Head of caudate nucleus (tissue), 42 donors: Measurements from ENCODE around the gene PROK1.
"Not testable (repeated sequence)": the region's sequence is repeated elsewhere in the genome, so short reads cannot be mapped to it uniquely, and the experiment has no call there.

ENCODE experiments used
- DNase-seq, 42 donors: peaks; one replicate each; pipeline versions ENCODE4 v3.0.0 to v3.0.0-alpha.2; 2020 to 2021; ENCODE audit warnings: mixed read lengths in 7 of 42
- intact Hi-C: fragments of 100-400 bp; cut with DNase I; formaldehyde crosslinking; loops from one replicate; pipeline ENCODE4 v1.15.0; 2022

PROK1 gene, protein sequence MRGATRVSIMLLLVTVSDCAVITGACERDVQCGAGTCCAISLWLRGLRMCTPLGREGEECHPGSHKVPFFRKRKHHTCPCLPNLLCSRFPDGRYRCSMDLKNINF

DNA sequence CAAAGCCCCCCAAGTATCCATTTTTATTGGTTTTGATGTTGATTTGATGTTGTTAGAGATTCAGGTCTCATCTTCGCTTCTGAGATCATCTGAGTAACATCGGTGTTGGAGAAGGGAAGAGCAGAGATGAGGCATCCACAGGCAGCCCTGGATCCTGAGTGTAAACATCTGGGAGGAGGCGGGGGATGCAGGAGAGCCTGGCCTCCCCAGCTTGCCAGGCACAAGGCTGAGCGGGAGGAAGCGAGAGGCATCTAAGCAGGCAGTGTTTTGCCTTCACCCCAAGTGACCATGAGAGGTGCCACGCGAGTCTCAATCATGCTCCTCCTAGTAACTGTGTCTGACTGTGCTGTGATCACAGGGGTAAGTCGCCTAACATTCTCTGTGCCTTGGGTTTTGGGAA is at the start of gene PROK1:
PROK1 (plus strand) TSS at position 221 of the 400 bp plus-strand sequence; CDS start at position 289, 68 bp downstream.
- intact Hi-C loops = no loop called here
- DNase-seq = no peak

DNA sequence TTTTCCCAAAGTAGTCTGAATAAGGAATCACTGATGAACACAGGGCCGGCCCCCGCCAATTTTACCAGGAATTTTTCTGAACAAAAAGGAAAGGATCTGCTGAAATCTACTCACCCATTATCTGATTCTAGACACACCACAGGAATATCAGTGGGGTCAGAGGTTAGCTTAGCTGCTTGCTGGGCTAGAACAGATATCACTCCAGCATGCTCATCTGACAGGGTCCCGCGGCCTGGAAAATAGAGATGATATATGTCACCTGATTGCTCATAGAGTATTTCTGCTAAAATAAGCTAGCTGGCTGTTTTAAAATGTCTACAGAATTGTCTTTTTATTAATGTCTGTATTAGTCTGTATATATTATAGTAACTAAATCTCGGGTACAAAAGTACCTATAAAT is 47.1 kb upstream of the PROK1 start:
- DNase-seq = no peak
- intact Hi-C loops = no loop called here

DNA sequence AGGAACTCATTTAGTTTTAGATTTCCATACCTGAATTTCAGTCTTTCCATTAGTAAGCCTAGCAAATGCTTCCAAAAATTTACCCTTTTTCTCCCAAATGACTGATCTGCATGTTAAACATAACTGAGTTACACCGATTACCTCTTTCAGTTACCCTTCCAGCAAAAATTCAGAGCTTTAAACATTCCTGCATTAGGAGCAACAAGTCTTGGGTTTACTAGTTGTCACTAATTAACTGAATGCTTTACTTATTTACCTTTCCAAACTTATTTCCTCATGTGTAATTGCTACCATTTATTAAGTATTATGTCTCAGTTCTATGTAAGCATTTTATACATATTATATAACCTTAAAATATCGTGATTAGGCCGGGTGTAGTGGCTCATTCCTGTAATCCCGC is 46.5 kb upstream of the PROK1 start:
- intact Hi-C loops = no loop called here

DNA sequence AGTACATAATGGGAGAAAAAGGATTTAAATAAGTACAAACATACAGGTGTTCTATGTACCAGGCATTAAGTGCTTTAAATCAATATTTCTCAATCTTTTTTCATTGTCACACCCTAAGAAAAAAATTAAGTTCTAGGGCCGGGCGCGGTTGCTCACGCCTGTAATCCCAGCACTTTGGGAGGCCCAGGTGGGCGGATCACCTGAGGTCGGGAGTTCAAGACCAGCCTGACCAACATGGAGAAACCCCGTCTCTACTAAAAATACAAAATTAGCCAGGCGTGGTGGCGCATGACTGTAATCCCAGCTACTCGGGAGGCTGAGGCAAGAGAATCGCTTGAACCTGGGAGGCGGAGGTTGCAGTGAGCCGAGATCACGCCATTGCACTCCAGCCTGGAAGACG is 44.5 kb upstream of the PROK1 start:
- intact Hi-C loops = loop anchor here (5.0 kb wide), 1 partner anchor 69 kb away; the partner anchor contains the start of gene RBM15

More for the DNA sequence above, 46.5 kb upstream of the PROK1 start:
- DNase-seq = no peak

DNA sequence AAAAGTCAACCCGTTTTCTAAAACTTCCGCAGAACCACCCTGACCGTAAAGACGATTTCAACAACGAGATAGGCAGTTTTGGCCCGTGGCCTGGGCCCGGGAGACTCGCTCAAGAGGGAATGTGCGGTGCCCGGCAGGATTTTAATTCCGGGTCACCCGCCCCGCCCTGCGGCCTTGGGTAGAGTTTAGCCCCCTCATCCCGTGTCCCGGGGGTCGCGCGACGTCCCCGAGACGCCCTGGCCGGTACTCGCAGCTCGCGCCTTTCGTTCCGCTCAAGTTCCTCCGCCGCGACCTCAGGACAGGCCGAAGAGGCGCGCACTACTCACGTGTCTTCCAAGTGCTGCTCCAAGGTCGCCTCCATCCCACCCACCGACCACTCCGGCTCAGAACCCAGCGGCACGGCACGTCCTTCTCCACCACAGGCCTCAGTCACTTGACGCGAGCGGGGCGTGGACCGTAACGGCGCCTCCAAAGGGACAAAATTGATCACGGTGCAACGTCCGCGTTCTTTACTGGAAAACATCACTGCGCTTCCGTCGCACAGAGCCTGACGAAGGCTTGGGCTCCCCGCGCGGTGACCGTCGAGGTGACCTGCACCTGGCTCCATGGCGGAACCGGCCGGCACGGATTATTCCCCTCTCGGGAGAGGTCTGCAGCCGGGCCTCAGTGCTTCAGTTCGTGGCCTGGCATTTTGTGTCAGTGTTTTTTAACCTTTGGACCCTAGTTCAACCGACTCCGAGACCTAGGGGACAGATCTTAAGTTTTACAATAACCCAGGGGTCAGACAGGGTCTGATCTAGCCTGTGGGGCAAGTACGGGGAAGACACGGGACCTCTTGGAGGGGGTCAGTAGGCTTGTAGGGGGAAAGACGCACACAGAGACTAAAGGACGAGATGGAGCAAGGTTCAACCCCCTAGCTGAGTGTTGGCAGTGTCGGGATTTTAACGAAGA is 43.4 kb upstream of the PROK1 start, which contains the start of gene LAMTOR5:
LAMTOR5 (minus strand) TSS at position 435 of the 951 bp plus-strand sequence; CDS start at position 361, 74 bp downstream.
- intact Hi-C loops = loop anchor here (5.0 kb wide), 1 partner anchor 70 kb away; the partner anchor contains the start of gene RBM15
- DNase-seq = peak; percentile 86 to 97 (median 93)

More for the DNA sequence above, 44.5 kb upstream of the PROK1 start:
- DNase-seq = not testable (repeated sequence)

DNA sequence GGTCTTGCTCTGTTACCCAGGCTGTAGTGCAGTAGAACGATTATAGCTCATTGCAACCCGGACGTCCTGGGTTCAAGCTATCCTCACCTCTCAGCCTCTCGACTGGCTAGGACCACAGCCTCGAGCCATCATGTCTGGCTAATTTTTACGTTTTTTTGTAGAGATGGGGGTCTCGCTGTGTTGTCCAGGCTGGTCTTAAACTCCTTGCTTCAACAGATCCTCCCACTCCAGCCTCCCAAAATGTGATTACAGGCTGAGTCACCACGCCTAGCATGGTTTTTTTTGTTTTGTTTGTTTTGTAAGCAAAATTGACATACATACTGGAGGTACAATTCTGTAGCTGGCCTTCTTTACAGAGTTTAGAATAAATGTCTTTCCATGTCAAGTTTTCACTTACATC is 42.5 kb upstream of the PROK1 start:
- DNase-seq = no peak
- intact Hi-C loops = loop anchor here (5.0 kb wide), 1 partner anchor 71 kb away; the partner anchor contains the start of gene RBM15

DNA sequence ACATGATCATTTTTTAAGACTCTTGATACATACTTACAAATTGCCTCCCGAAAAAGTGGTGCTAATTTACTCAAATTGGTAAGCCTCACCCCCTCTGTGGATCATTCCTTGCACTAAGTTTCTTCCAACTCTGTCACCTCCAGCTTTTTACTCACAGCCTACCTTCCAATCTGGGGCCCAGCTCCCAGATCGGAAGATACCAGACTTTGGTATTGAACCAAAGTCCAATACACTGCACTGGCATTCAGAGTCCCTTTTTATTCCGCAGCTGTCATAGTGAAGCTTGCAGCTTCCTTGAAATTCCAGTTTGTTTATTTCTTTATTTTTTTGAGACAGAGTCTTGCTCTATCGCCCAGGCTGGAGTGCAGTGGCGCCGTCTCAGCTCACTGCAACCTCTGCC is 41.6 kb upstream of the PROK1 start:
- no peak for DNase-seq
- intact Hi-C loops = loop anchor here (5.0 kb wide), 1 partner anchor 72 kb away; the partner anchor contains the start of gene RBM15

DNA sequence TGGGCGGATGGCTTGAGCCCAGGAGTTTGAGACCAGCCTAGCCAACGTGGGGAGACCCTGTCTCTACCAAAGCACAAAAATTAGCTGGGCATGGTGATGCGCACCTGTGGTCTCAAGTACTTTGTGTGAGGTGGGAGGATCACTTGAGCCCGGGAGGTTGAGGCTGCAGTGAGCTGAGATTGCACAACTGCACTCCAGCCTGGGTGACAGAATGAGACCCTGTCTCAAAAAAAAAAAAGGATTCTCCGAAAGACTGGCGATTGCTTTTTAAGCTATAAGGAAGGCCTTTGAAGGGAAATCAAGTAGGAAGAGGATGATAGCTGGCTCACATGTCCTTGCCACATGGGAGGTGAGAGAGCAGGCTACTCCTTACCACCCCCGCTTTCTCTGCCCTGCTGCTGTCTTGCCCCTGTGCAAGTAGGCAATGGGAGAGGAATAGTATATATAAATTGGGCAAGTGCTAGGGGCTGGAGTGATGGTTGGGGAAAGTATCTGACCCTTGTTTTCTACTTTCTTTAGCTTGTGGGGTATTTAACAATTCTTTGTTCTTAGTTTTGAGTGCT is 39.7 kb upstream of the PROK1 start:
- no peak for DNase-seq
- intact Hi-C loops = no loop called here

DNA sequence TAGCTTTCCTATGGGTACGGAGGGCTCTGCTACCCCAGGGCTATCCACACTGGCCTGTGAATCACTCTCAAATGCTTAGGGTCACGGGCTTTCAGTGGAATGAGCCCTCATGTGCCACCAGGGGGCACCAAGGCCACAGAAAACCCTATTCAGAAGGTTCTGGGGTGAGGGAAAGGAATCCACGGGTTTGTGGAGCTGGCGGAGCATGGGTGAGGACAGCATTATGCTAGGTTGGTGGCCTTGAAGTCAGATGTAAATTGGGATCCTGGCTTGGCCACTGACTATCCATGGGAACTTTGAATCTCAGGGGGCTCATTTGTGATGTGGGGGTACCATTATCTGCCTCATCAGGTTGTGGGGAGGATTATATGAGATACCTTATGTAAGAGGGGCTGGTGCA is 38.4 kb upstream of the PROK1 start:
- peak; percentile 38 to 86 (median 74) for DNase-seq
- intact Hi-C loops = loop anchor here (2.0 kb wide), 1 partner anchor 48 kb away; no protein-coding TSS in a partner anchor

DNA sequence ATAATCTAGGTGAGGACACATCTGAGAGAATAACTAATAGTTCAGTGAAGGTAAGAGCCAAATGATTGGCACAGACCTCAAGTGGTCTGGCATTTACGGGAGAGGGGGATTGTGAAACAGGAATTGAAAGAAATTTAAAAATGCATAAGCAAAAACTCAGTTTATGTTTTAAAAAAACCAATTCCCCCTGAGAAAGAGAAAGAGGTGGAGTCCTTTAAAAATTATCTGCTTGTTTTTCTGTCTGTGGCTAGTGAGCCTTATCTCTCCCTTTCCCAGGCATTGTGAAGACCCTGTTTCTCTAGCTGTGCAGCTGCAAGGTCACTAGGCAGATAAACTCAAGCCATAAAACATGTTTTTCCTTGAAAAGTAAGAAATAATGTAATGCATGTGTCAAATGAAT is 37.9 kb upstream of the PROK1 start:
- not testable (repeated sequence) for DNase-seq
- intact Hi-C loops = loop anchor here (2.0 kb wide), 1 partner anchor 48 kb away; no protein-coding TSS in a partner anchor

DNA sequence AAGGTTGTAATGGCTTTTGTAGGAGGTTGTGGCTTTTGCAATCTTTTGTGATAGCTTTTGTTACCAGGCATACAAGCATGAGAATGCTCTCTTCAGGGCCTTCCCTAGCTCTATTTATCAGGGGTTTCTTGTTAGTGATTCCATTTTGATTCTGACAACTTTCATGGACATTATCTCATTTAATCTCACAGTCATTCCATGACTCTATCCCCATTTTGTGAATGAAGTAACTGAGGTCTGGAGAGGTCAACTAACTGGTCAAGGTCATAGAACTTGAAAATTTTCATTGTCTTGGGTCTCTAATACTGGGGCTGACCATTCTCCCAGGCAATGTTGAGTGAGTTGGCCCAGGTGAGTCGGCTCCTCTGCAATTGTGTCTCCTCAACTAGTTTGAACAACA is 32.2 kb upstream of the PROK1 start:
- intact Hi-C loops = no loop called here
- no peak for DNase-seq

DNA sequence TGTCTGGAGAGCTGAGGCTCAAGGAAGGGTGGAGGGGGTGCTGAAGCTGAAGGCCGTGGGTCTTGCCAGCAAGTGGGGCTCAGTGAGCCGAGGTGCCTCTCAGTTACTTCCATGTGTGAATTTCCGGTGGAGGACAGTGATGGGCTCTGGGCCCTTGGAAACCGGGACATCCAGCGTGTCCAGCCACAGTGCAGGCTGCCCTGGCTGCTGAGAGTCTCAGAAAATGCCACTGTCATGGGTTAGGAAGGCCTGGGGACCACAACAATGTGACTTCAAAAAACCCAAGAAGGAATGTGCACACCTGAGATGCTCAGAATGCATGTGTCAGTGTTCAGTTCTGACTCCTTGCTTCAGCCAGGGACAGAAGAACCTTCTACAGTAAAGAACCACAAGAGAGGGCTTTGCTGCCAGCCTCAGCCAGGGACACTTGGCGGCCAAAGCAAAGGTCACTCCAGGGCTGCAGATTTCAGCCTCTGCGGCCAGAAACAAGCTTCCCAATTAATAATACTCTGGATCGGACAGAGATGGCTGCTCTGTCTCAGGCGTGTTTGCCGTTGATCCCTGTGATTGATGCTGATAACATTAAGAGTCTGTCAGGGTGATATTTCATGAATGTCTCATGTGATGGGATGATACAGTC is 30.8 kb upstream of the PROK1 start:
- intact Hi-C loops = no loop called here
- DNase-seq = no peak

DNA sequence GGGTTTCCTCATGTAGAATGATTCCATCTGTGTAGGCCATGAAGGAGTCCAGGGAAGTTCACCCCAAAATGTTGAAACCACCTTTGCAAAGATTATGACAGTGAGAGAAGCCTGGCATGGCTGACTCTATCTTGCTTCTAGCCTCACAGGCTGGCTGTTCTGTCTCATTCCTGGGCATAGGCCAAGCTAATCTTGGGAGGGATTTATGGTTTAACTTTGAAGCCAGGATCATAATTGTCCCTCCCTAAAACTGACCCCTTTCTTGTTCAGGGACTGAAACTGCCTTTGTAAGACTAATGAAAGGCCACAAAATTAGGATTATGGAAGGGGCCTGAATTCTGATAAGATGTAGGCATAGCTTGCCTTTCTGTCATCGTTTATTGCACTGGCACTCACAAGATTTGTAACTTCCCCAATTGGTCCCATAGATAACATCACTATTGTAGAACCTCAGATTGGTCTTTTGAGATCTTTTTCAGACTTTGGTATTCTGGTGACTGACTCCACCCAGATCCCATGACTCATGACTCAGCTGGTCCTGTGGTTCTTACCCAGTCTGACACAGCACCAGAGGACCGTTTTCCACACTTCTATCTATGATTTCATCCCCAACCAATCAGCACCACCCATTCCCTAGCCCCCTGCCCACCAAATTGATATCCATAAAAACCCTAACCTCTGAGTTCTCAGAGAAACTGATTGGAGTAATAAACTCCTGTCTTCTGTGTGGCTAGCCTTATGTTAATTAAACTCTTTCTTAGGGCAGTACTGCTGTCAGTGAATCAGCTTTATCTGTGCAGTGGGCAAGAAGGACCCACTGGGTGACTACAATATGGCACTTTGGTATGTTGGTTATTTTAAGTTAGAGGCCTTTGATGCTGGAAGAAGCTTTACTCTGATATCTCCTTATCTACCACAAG is 29.8 kb upstream of the PROK1 start:
- intact Hi-C loops = no loop called here
- DNase-seq = no peak

DNA sequence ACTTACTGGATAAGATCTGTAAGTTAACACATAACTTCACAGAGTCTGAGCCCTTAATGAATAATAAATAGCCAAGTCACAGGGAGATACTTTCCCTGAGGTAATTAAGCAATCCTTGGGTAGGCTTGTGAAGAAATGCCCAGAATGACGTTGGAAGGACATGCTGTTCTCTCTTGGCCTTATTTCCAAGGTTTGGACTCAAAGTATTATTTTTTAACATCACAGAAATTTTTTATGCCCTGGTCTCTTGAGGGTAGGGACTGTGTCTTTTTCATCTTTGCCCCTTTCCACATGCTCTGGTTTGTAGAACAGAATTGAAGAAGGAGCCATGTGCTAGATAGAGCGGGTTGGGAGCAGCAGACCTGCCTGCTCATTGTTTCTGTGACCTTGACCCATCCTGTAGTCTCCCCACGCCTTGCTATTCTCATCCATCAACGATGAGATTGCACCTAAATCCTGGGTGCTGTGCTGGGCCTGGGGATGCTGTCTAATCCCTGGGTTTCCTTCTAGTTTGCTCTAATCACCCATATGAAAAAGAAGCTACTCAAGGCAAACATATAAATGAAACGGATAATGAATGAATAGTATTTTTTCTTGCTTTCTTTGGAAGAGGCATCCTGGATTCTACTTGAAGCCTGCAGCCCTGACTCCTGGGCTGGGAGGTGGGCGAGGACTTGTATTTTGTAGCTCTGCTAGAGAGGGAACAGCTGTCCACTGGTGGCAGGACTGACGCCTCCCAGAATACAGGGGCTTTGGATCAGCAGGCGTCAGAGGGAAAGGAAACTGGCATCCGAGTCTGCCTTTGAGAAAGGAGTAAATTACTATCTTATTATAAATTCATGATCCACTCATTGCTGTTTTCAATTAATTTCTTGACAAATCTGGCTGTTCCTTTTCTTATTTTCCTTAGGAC is 26.0 kb upstream of the PROK1 start:
- intact Hi-C loops = no loop called here
- no peak for DNase-seq

DNA sequence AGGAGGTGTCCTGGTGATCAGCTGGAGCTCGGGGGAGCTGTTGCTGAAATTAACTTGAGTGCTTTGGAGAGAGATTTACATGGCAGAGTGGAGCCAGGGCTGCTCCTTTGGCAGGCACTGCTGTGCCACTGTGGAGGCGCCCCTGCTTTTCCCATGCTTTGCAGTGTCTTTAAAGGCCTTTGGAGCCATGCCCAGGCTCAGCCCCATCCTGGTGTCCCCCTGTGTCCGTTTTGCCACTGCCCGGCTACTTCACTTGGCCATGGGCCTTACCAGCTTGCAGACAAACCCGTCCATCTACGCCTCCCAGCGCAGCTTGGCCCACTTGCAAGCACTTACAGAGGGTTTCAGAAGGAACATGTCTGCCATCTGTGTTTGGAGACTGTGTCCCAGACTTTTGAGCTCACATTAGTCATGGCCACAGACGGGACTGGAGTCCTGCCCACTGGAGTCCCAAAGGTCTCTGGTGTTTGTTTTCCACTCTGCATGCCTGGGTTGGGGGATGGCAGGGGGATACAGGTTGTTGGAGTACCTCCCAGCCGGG is 25.3 kb upstream of the PROK1 start:
- intact Hi-C loops = no loop called here
- DNase-seq = peak in 19 of 42 donors; percentile 5 to 49 (median 19)

DNA sequence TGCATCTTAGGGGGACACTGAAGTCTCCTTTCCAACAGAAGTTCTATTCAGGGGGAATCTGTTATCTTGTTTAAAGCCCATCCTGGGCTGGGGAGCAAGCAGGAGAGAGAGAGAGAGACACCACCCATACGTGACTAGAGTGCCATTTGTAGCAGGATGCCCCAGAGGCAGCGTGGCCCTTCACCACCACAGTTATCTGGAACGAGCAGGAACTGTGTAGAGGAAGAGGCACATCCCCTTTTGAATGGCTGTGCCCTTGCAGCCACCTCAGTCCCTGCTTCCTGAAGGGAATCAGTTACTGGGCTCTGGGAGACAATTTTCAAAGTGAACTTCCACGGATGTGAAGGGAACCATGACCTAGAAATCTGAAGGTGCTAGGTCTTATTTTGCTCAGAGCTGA is 24.1 kb upstream of the PROK1 start:
- DNase-seq = no peak
- intact Hi-C loops = no loop called here

DNA sequence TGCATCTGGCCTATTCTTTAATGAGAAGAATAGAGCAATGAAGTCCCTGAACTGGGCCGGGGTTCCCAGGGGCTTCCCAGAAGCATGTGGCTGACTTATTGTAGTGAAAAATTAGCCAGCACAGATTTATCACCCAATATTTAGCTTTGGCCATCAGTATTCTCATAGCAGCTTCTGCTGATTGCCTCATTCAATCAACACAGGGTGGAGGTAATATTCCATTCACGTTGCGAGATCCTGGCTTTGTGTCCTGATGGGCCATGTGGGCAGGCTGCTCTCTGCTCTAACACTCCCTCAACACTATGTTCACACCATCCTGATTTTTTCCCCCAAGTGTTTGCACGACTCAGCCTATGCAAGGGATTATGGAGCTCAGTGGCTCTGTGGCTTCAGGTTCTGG is 22.0 kb upstream of the PROK1 start:
- intact Hi-C loops = no loop called here

More for the DNA sequence above, 22.0 kb upstream of the PROK1 start:
- DNase-seq = no peak
